Measurements from ENCODE around the gene SLC6A13.

The SLC6A13 gene

DNA sequence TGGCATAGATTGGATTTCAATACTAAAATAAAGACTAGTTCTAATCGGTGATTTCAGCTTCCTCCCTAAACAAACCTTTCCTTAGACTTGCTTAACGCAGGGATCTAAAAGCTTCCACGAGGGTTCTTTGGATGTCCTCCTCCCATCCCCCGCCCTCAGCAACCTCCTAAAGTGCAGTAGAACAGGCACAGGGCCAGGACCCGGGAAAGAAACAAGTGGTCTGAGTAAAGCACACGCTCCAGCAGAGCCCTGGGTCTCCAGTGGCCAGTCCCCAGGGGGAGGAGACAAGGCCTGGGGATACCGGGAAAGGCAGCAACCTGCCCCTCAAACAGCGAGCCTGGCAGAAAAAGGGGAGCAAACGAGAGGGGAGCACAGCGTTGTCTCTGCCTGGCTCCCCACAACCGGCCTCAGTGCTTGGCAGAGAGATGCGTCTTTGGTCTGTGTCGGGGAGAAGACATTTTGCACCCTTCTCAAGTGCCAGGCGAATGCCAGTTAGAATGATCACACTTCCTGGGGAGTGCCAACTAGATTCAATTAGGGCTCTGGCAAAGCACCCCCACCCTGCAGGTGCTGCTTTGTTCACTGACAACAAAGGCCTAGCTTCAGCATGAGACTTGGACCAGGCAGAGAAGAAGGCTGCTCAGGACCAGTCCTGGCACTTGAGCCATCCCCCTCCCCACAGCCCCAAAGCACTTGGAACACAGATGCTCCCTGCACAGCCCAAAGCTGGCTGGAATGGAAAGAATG lies 31.5 kb downstream of the SLC6A13 start:
- DNase-seq (ENCODE audit: low spot score) (no peak), ATAC-seq (ENCODE audit: low read depth) (no peak)
- H3K27me3 ChIP-seq (ENCODE audit: insufficient read depth, poor library complexity, severe bottlenecking), result peaks cover 49% of the 10 kb centered on the region
- no peak overlapping the region for H3K4me3 ChIP-seq (ENCODE audit: severe bottlenecking)
- H3K9me3 ChIP-seq (ENCODE audit: severe bottlenecking), result peaks cover 3% of the 10 kb centered on the region
- H3K27ac ChIP-seq (ENCODE audit: poor library complexity, severe bottlenecking), result no peak overlapping the region
- no peaks in the 10 kb centered on the region for H3K36me3 ChIP-seq (ENCODE audit: low read depth)
- no peaks in the 10 kb centered on the region for H3K4me1 ChIP-seq (ENCODE audit: insufficient read depth, poor library complexity, severe bottlenecking)
- TF ChIP-seq, protein P1, sequence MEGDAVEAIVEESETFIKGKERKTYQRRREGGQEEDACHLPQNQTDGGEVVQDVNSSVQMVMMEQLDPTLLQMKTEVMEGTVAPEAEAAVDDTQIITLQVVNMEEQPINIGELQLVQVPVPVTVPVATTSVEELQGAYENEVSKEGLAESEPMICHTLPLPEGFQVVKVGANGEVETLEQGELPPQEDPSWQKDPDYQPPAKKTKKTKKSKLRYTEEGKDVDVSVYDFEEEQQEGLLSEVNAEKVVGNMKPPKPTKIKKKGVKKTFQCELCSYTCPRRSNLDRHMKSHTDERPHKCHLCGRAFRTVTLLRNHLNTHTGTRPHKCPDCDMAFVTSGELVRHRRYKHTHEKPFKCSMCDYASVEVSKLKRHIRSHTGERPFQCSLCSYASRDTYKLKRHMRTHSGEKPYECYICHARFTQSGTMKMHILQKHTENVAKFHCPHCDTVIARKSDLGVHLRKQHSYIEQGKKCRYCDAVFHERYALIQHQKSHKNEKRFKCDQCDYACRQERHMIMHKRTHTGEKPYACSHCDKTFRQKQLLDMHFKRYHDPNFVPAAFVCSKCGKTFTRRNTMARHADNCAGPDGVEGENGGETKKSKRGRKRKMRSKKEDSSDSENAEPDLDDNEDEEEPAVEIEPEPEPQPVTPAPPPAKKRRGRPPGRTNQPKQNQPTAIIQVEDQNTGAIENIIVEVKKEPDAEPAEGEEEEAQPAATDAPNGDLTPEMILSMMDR (IDR thresholded peaks at IDR 0.05; ENCODE audit: poor library complexity, severe bottlenecking), result no peak

DNA sequence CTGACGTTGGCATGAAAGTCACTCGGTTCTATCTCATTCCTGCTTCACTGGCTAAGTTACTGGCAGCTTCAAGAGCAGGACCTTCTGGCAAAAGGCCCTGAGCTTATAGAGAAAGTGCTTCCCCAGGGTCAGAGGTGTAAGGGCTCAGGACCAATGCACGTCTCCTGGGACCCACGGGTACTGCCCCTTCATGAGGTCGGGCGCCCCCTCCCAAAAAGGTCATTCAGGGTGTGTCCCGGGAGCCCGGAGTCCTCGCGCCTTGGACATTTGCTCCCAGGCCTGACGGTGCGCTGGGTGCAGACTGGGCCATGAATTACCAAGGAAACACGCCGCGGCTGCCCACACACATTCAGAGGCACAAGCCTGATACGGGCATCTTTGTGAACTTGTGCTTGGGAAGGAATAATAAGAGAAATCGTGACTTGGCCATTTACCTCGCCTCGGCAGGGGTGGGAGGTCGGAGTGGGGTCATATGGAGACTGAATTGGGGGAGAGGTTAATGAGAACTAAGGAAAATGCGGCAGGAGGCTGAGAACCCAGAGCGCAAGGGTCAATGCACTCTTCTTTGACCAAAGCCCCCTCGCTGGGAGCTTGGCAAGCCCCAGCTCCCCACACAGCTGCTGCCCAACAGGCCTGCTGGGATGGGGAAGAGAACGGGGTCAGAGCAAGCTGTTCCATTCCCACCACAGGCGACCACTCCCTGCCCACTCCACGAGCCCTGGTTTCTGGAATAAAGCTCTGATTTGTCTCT lies 33.0 kb downstream of the SLC6A13 start:
- DNase-seq (ENCODE audit: low spot score) (no peak), ATAC-seq (ENCODE audit: low read depth) (no peak)
- Histone ChIP-seq H3K4me3 (ENCODE audit: severe bottlenecking) (no peak overlapping the region), H3K36me3 (ENCODE audit: low read depth) (no peaks in the 10 kb centered on the region), H3K9me3 (ENCODE audit: severe bottlenecking) (peaks cover under 1% of the 10 kb centered on the region), H3K4me1 (ENCODE audit: insufficient read depth, poor library complexity, severe bottlenecking) (no peaks in the 10 kb centered on the region), H3K27me3 (ENCODE audit: insufficient read depth, poor library complexity, severe bottlenecking) (peaks cover 49% of the 10 kb centered on the region), H3K27ac (ENCODE audit: poor library complexity, severe bottlenecking) (no peak overlapping the region)
- TF ChIP-seq, protein P1 (IDR thresholded peaks at IDR 0.05; ENCODE audit: poor library complexity, severe bottlenecking), result no peak

DNA sequence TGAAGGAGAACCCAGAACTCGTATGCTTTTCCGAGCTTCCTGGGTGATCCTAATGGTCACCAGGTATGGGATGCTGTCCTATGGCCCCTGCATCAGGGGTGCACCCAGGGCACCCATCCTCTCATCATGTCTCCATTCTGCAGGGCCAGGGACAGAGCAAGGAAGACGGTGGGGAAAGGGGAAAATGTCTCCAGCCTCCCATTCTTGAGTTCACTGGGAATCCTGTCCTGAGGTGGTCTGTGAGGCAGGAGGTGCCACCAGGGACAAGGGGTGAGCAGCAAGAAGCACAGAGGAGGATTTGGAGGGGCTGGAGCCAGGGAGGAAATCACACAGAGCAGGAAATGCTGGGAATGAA lies 33.8 kb downstream of the SLC6A13 start:
- Histone ChIP-seq H3K4me3 (ENCODE audit: severe bottlenecking) (no peak overlapping the region), H3K27ac (ENCODE audit: poor library complexity, severe bottlenecking) (no peak overlapping the region), H3K4me1 (ENCODE audit: insufficient read depth, poor library complexity, severe bottlenecking) (no peaks in the 10 kb centered on the region), H3K36me3 (ENCODE audit: low read depth) (no peaks in the 10 kb centered on the region), H3K27me3 (ENCODE audit: insufficient read depth, poor library complexity, severe bottlenecking) (peaks cover 49% of the 10 kb centered on the region), H3K9me3 (ENCODE audit: severe bottlenecking) (no peaks in the 10 kb centered on the region)
- ATAC-seq (ENCODE audit: low read depth) (no peak), DNase-seq (ENCODE audit: low spot score) (no peak)
- TF ChIP-seq, protein P1 (IDR thresholded peaks at IDR 0.05; ENCODE audit: poor library complexity, severe bottlenecking), result no peak

DNA sequence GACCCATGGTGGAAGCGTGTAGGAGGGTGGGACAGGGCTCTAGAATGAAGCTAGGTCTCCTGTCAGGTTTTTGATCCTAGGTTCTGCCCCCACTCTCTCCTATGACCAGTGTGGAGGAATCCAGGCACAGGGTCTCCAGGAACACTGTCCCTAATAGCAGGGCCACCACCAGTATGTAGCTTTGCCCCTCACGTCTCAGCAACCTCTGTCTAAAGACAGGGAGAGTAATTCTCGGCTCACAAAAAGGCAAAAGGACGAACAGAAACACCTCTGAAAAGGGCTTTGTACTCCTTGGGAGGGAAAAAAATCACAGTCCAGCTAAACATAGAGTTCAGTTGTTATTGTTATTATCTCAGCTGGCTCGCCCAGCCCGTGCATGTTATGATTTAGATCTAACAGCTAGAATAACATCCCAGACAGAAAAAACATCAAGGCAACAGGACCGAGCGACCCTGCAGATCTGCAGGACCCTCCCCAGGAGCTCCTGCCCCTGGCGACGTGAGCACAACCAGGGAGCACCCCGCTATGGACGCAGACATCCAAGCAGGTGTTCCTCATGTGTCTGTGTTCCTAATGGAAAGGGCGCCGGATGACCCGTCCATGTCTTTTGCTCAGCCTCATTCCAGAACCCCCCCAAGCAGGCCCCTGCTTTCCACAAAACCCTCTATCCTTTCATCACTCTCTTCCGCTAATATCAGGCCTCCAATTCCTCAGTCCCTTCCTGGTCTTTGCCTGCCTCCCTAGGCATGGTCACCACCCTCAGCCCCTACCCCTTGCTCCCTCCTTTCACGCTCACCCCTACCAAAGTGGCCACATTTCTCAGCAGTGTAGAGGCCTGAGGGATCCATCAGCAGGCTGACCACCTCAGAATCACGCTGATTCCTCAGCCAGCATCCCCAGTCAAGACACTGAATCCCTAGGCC lies 34.5 kb downstream of the SLC6A13 start:
- no peaks in the 10 kb centered on the region for H3K4me1 ChIP-seq (ENCODE audit: insufficient read depth, poor library complexity, severe bottlenecking)
- no peak for DNase-seq (ENCODE audit: low spot score)
- no peak overlapping the region for H3K4me3 ChIP-seq (ENCODE audit: severe bottlenecking)
- no peak for ATAC-seq (ENCODE audit: low read depth)
- peaks cover 49% of the 10 kb centered on the region for H3K27me3 ChIP-seq (ENCODE audit: insufficient read depth, poor library complexity, severe bottlenecking)
- no peak overlapping the region for H3K27ac ChIP-seq (ENCODE audit: poor library complexity, severe bottlenecking)
- no peaks in the 10 kb centered on the region for H3K9me3 ChIP-seq (ENCODE audit: severe bottlenecking)
- H3K36me3 ChIP-seq (ENCODE audit: low read depth), result no peaks in the 10 kb centered on the region
- TF ChIP-seq, protein P1 (IDR thresholded peaks at IDR 0.05; ENCODE audit: poor library complexity, severe bottlenecking), result no peak

Measured in RWPE2 (cell line).